ENCODE results near the gene ZBTB42.

ZBTB42 gene

GRCh38 chr14:104783484-104784217, 17.2 kb upstream of the ZBTB42 start (continued):
- TF ChIP-seq, protein P1, sequence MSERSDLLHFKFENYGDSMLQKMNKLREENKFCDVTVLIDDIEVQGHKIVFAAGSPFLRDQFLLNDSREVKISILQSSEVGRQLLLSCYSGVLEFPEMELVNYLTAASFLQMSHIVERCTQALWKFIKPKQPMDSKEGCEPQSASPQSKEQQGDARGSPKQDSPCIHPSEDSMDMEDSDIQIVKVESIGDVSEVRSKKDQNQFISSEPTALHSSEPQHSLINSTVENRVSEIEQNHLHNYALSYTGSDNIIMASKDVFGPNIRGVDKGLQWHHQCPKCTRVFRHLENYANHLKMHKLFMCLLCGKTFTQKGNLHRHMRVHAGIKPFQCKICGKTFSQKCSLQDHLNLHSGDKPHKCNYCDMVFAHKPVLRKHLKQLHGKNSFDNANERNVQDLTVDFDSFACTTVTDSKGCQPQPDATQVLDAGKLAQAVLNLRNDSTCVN (tag by site-specific recombination; optimal IDR thresholded peaks at IDR 0.05) = no peak
- no peak for TF ChIP-seq ZNF660 (tag by site-specific recombination; IDR thresholded peaks at IDR 0.05)
- TF ChIP-seq, protein P2, sequence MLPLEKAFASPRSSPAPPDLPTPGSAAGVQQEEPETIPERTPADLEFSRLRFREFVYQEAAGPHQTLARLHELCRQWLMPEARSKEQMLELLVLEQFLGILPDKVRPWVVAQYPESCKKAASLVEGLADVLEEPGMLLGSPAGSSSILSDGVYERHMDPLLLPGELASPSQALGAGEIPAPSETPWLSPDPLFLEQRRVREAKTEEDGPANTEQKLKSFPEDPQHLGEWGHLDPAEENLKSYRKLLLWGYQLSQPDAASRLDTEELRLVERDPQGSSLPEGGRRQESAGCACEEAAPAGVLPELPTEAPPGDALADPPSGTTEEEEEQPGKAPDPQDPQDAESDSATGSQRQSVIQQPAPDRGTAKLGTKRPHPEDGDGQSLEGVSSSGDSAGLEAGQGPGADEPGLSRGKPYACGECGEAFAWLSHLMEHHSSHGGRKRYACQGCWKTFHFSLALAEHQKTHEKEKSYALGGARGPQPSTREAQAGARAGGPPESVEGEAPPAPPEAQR (tag by site-specific recombination; IDR thresholded peaks at IDR 0.05) = no peak
- no peak for TF ChIP-seq ZNF214 (tag by site-specific recombination; IDR thresholded peaks at IDR 0.05; ENCODE audit: borderline replicate concordance)
- TF ChIP-seq GLIS2 (tag by site-specific recombination; IDR thresholded peaks at IDR 0.05) = peak; percentile 49; the same call in 1 of the 2 replicates

GRCh38 chr14:104784218-104784568, 16.7 kb upstream of the ZBTB42 start:
- peak; percentile 95 for TF ChIP-seq GLIS1 (tag by site-specific recombination; IDR thresholded peaks at IDR 0.05)
- TF ChIP-seq ZNF341 (tag by site-specific recombination; IDR thresholded peaks at IDR 0.05; ENCODE audit: low read depth) = no peak
- peak; percentile 58; the same call in 1 of the 2 replicates for TF ChIP-seq ZBTB20 (tag by site-specific recombination; IDR thresholded peaks at IDR 0.05)
- peak; percentile 28; the same call in 1 of the 2 replicates for TF ChIP-seq GLIS2 (tag by site-specific recombination; IDR thresholded peaks at IDR 0.05)
- TF ChIP-seq ZNF747 (tag by site-specific recombination; IDR thresholded peaks at IDR 0.05) = no peak
- TF ChIP-seq ZNF571 (tag by site-specific recombination; IDR thresholded peaks at IDR 0.05) = no peak
- peak; percentile 65 for TF ChIP-seq ZIC2 (tag by site-specific recombination; IDR thresholded peaks at IDR 0.05)
- no peak for TF ChIP-seq ZEB2 (tag by site-specific recombination; IDR thresholded peaks at IDR 0.05)
- H3K4me3 ChIP-seq (ENCODE audit: low read depth, low read length) = no peak overlapping the region
- H3K4me1 ChIP-seq (ENCODE audit: control insufficient read depth, insufficient read depth, low read length) = no peaks in the 10 kb centered on the region
- no peaks in the 10 kb centered on the region for H3K9me3 ChIP-seq (ENCODE audit: control insufficient read depth, insufficient read depth, low read depth, low read length)
- CTCF ChIA-PET = no interaction called here
- POLR2A ChIA-PET = no interaction called here
- H3K36me3 ChIP-seq (ENCODE audit: control insufficient read depth in 2 of 2, insufficient read depth in 1 of 2, low read length in 2 of 2) = peaks cover 0 to 86% of the 10 kb centered on the region in 2 experiments; a peak in 1 of 3 replicates
- 0 out of 2 replicates have a peak overlapping the region, but pooled peaks have one; percentile 9 for H3K27ac ChIP-seq (ENCODE audit: extremely low read depth, low read depth, low read length)

DNA sequence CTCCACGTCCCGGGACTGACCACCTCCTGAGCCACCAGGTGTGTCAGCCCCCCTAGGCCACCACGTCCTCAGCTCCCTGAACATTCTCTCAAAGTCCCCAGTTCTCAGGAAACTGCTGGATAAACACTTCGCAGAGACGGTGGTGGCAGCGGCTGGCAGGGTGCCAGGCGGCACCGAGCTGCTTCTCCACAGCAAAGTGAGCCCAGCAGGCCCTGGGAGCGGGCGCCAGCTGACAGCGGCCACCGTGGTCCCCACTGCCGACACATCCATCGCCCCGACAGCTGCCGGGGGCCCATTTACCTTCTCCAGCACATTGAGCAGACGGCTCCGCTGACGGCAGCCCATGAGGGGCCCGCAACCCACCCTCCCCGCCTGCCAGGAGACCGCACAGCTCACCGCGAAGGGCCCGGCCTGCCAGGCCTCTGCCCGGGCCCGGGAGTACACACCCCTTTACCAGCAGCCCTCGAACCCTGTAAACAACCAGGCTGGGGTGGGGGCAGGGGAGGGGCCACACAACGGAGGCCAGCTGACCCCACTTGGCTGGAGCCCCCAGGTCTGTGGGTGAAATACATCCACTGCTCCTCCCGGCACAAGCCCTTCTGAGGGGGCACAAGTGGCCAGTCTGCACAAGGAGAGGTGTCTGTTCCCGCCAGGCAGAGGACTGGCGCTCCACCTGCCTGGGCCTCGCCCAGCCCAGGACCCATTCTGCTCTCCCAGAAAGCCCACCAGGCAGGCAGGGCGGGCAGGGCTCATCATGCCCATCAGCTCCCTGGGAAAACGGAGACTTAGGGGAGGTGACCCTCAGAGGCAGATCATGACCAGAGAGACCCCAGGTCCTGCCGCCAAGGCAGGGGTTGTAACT, 15.8 kb upstream of the ZBTB42 start:
- H3K4me3 ChIP-seq (ENCODE audit: low read depth, low read length) = no peak overlapping the region
- 0 out of 2 replicates have a peak, but pooled peaks have one; percentile 15 for TF ChIP-seq PATZ1 (tag by site-specific recombination; IDR thresholded peaks at IDR 0.05)
- 0 out of 2 replicates have a peak, but pooled peaks have one; percentile 18 for TF ChIP-seq ZNF692 (tag by site-specific recombination; IDR thresholded peaks at IDR 0.05)
- no peak for TF ChIP-seq ZNF660 (tag by site-specific recombination; IDR thresholded peaks at IDR 0.05)
- TF ChIP-seq ZNF544 (tag by site-specific recombination; IDR thresholded peaks at IDR 0.05) = 0 out of 2 replicates have a peak, but pooled peaks have one; percentile 55
- no peak for TF ChIP-seq ZNF335 (tag by site-specific recombination; conservative IDR thresholded peaks at IDR 0.05)
- TF ChIP-seq BCL11B (tag by site-specific recombination; IDR thresholded peaks at IDR 0.05; ENCODE audit: low read depth) = 0 out of 2 replicates have a peak, but pooled peaks have one; percentile 2
- peak; percentile 17; the same call in 1 of the 2 replicates for TF ChIP-seq ZIC2 (tag by site-specific recombination; IDR thresholded peaks at IDR 0.05)
- no peaks in the 10 kb centered on the region for H3K4me1 ChIP-seq (ENCODE audit: control insufficient read depth, insufficient read depth, low read length)
- H3K27ac ChIP-seq (ENCODE audit: extremely low read depth, low read depth, low read length) = no peak overlapping the region
- no peaks in the 10 kb centered on the region for H3K9me3 ChIP-seq (ENCODE audit: control insufficient read depth, insufficient read depth, low read depth, low read length)
- ChIA-PET CTCF (no interaction called here), POLR2A (no interaction called here)
- peaks cover 0 to 86% of the 10 kb centered on the region in 2 experiments; a peak in 1 of 3 replicates for H3K36me3 ChIP-seq (ENCODE audit: control insufficient read depth in 2 of 2, insufficient read depth in 1 of 2, low read length in 2 of 2)

Measured in HEK293 (cell line).